GM12874 (cell line): ENCODE data around the gene DCST2.
A peak's percentile ranks its signal among the peaks of the same experiment; 100 is the strongest.

ENCODE experiments used
- TF ChIP-seq, protein P1 (sequence below): IDR thresholded peaks from 2 replicates; pipeline ENCODE4 v1.5.1; 2011; ENCODE audit warnings: low read depth, mild to moderate bottlenecking, control low read depth, low read length, moderate library complexity; ENCODE audit not compliant: insufficient read depth

The DCST2 gene

DNA sequence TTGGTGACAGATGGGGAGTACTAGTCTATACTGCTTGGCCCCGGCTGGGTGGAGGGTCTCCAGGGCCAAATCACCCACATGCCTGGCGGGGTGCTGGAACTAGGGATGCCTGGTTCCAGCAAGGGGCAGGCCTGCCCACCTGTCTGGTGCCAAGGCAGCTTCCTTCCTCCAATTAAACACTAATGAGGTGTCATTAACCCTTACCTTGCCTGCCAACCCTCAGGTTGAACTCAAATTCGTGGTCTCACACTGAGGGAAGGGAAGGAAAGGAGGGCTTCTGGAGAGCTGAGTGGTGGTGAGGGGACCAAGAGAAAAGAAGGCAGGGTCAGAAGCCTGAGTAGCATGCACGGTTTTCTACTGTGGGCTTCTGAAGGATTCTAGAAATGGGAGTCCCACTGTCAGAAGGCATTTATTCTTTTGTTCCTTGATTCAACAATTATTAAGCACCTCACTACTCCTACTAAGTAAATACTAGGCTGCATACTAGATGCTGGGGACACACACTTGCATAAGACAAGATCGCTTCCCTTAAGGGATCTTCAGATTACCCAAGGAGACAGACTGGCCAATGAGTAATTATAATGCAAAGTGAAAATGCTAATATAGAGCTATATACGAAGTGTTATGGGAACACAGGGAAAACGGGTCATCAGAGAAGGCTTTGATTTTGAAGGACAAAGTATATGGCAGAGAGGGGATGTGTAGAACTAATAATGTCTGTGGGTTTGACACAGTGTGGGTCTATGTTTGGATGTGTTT, 39.1 kb upstream of the DCST2 start:
- TF ChIP-seq, protein P1, sequence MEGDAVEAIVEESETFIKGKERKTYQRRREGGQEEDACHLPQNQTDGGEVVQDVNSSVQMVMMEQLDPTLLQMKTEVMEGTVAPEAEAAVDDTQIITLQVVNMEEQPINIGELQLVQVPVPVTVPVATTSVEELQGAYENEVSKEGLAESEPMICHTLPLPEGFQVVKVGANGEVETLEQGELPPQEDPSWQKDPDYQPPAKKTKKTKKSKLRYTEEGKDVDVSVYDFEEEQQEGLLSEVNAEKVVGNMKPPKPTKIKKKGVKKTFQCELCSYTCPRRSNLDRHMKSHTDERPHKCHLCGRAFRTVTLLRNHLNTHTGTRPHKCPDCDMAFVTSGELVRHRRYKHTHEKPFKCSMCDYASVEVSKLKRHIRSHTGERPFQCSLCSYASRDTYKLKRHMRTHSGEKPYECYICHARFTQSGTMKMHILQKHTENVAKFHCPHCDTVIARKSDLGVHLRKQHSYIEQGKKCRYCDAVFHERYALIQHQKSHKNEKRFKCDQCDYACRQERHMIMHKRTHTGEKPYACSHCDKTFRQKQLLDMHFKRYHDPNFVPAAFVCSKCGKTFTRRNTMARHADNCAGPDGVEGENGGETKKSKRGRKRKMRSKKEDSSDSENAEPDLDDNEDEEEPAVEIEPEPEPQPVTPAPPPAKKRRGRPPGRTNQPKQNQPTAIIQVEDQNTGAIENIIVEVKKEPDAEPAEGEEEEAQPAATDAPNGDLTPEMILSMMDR = no peak

DNA sequence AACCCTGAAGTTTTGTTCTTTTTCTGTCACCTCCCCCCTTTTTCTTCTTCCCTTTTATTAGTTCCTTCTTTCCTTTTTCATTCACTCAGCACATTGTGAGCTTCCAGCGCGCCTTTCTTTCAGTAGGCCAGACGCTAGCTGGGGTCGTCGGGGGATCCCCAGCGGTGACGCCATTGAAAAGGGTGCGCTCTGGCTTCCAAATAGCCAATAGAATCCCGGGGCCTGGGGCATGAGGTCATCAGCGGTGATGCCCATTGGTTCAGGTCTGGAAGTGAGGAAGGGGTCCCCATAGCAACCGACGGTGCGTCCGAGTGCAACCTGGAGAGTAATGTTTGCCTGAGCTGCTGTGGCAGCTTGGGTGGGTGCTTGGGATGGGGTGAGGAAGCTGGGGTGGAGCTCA, 38.1 kb upstream of the DCST2 start:
- TF ChIP-seq, protein P1 = no peak

DNA sequence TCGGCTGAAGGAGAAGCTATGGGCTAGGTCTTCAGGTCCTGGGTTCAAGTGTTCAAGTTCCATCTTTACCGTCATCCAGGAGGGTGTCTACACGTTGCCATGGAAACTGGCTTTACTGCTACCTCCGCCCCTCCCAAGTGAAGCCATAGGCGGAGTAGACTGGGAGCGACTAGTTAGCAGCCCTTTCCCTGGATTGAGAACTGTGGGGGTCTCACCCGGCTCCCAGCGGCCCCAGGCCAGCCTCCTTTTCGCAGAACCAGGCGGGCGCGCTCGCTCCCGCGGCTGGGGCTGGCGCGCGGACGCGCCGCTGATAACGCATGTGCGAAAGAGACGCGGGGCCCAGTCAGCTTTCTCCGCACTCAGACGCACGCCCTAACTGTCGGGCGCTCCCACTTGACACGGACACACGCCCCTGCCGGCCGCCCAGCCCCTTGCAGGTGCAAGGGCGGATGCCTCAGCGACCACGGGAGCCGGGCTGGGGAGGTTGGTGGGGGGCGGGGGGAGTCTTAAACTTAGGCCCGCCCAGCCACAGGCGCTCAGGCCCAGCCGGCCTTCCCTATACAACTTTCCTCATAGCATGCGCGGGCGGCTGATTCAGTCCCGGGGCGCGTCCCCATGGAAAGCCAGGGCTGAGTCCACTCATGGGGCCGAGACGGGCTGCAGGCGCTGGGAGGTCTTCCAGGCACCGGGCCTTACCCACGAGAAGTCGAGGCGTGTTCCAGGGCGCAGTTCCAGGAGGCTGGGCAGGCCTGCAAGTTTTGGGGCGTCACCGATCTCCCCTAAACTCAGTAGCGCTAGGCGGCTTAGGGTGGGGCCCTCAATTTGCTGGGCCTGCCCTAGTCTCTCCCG, 37.4 kb upstream of the DCST2 start:
- TF ChIP-seq, protein P1 = peak; percentile 72

DNA sequence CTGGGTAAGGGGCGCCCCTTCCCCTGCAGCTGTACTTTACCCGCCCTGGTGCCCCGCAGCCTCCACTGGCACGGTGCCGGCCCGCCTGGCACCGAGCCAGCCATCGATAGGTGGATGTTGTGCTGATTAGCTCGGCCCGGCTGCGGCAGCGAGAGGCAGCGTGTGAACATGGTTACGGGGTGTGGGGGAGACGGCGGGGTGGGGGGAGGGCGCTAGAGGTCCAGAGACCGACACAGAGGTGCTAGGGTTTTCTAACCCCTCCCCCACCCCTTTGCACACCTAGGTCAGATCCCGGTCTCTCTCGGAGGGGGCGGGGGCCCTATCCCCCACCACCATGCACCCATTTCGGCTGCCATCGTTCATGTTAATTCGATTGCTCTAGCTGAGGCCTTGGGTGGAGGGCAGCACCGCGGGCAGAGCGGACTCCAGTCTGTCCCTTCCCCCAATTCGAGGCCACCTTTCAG, 36.6 kb upstream of the DCST2 start:
- TF ChIP-seq, protein P1 = no peak

DNA sequence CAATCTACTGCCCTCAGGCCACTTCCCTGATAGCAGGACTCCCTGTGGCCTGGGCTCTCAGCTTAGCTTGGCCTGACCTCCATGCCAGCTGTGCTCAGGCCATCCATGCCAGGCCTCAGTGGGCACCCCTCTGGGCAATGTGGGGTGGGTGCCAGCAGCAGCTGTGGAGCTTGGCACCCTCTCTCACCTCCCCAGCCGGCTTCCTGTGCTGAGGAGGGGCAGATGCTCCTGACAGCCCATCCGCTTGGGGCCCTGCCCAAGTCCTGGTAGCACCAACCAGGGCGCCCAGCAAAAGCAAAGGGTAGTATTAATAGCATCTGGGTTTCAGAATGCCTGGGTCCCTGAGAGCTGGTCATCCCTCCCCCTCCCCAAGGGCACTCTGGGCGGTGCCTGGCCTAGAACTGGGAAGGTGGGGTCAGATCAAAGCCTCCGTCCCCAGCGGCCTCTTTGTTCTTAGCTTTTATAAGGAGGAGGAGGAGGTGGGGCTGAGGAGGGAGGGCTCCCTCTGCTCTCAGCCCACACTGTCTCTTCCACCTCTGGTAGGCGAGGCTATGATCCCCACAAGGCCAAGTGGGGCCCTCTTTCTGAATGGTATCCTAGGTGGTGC, 36.1 kb upstream of the DCST2 start:
- TF ChIP-seq, protein P1 = no peak

DNA sequence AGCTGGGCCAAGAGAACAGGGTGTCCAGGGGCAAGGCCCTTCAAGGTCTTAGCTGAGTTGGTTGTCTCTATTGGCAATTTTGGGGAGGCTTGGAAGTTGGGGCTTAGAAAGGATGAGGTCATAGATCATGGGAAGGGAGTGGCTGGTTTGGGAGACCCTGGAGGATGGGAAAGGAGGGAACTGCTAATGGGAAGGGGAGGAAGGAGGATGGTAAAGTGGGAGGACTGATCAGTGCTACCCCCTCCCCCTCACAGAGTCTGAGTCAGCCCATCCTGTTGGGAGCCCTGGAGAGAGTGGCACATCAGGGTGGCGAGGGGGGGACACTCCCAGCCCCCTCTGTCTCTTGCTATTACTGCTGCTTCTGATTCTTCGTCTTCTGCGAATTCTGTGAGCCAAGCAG, 35.0 kb upstream of the DCST2 start:
- TF ChIP-seq, protein P1 = no peak

DNA sequence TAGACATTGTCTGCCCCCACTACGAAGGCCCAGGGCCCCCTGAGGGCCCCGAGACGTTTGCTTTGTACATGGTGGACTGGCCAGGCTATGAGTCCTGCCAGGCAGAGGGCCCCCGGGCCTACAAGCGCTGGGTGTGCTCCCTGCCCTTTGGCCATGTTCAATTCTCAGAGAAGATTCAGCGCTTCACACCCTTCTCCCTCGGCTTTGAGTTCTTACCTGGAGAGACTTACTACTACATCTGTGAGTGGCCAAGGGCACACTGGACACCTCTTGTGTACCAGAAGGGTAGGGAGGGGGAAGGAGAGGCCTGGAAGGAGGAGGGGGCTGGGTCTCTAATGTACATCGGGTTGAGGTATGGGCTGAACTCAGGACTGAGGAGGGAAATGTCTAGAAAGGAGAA, 33.2 kb upstream of the DCST2 start:
- TF ChIP-seq, protein P1 = no peak
